K562 (cell line): ENCODE data around the gene GMIP.

Experiments used
- CEBPZ ChIP-seq: fragments of 150-350 bp; IDR thresholded peaks from 2 replicates; pipeline ENCODE4 v1.6.1; 2014; ENCODE audit warnings: low read depth, mild to moderate bottlenecking, low read length, borderline replicate concordance
- CHD1 ChIP-seq: fragments of 200-600 bp; sonication (generic); IDR thresholded peaks from one replicate; pipeline ENCODE4 v1.6.1; 2012; ENCODE audit warnings: mild to moderate bottlenecking, moderate library complexity, low read length, inconsistent platforms
- CTCF ChIP-seq, 3 experiments: IDR thresholded peaks in 2 of 3; conservative IDR thresholded peaks in 1 of 3; 2 replicates each; pipeline ENCODE4 v1.5.1; 2011 to 2012; ENCODE audit warnings: low read length in 3 of 3, mild to moderate bottlenecking in 3 of 3, control low read depth in 2 of 3, improper control_type of control experiment in 1 of 3, inconsistent platforms in 1 of 3, low read depth in 1 of 3, mixed read lengths in 1 of 3, moderate library complexity in 1 of 3; ENCODE audit not compliant: insufficient read depth in 2 of 3
- MAX ChIP-seq: sonication (generic); formaldehyde crosslinking; IDR thresholded peaks from 2 replicates; pipeline ENCODE4 v1.9.0; 2022; ENCODE audit warnings: mild to moderate bottlenecking, missing genetic modification reagents
- PURB ChIP-seq: sonication (generic); formaldehyde crosslinking; IDR thresholded peaks from 2 replicates; pipeline ENCODE4 v1.9.0; 2021; ENCODE audit warnings: low read depth, mild to moderate bottlenecking, missing genetic modification reagents
- RFX1 ChIP-seq: fragments of 450-650 bp; IDR thresholded peaks from 2 replicates; pipeline ENCODE4 v1.6.1; 2016; ENCODE audit warnings: mild to moderate bottlenecking, moderate library complexity
- SP1 ChIP-seq: sonication (generic); formaldehyde crosslinking; IDR thresholded peaks from 2 replicates; pipeline ENCODE4 v1.8.1; 2022; ENCODE audit warnings: mild to moderate bottlenecking, missing genetic modification reagents
- TARDBP ChIP-seq: fragments of 450-650 bp; IDR thresholded peaks from 2 replicates; pipeline ENCODE4 v1.6.1; 2016
- TCFL5 ChIP-seq: fragments of 250-450 bp; sonication (Bioruptor Pico); conservative IDR thresholded peaks from 2 replicates; pipeline ENCODE4 v1.6.1; 2021; ENCODE audit warnings: mild to moderate bottlenecking, moderate library complexity, matching md5 sums
- YY1 ChIP-seq, 3 experiments: IDR thresholded peaks; 2 replicates each; pipeline ENCODE4 v1.6.1; 2011; ENCODE audit warnings: low read length in 2 of 3, mild to moderate bottlenecking in 2 of 3, moderate library complexity in 2 of 3, borderline replicate concordance in 1 of 3, control low read depth in 1 of 3, low read depth in 1 of 3; ENCODE audit not compliant: insufficient read depth in 3 of 3, insufficient replicate concordance in 2 of 3, control insufficient read depth in 1 of 3, insufficient read length in 1 of 3; ENCODE audit errors: extremely low read depth in 1 of 3
- ZBTB49 ChIP-seq: sonication (generic); formaldehyde crosslinking; IDR thresholded peaks from 2 replicates; pipeline ENCODE4 v1.8.0; 2022; ENCODE audit warnings: missing genetic modification reagents, mild to moderate bottlenecking, borderline replicate concordance
- ZNF282 ChIP-seq: sonication (generic); formaldehyde crosslinking; IDR thresholded peaks from 2 replicates; pipeline ENCODE4 v1.8.1; 2023; ENCODE audit warnings: missing genetic modification reagents
- TF ChIP-seq, protein P1 (sequence below): sonication (generic); formaldehyde crosslinking; IDR thresholded peaks from 2 replicates; pipeline ENCODE4 v1.8.1; 2022; ENCODE audit warnings: missing genetic modification reagents

DNA sequence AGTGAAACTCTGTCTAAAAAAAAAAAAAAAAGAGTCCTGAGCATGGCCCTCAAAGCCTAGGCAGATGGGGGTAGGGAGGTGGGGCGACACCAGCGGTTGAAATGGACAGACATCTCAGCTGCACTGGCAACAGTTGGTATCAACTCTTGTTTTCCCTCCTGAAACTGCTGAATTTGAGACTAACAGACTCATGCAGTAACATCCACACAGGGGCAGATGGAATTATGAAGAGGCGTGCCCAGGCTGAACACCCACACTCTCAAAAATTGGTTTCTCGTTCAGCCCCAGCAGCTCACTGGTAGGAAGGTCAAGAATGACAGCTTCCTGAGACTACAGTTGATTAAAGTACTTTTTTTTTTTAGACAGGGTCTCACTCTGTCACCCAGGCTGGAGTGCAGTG lies 49.1 kb downstream of the GMIP start:
- TF ChIP-seq RFX1 (no peak), TCFL5 (no peak), SP1 (CRISPR knock-in tag) (no peak), CTCF (IDR thresholded peaks at IDR 0.05 in 2 of 3, conservative IDR thresholded peaks at IDR 0.05 in 1 of 3; ENCODE audit: insufficient read depth in 2 of 3, low read depth in 1 of 3, low read length in 3 of 3) (no peak), YY1 (IDR thresholded peaks at IDR 0.05; ENCODE audit: borderline replicate concordance in 1 of 3, control insufficient read depth in 1 of 3, extremely low read depth in 1 of 3, insufficient read depth in 3 of 3, insufficient read length in 1 of 3, insufficient replicate concordance in 2 of 3, low read depth in 1 of 3, low read length in 2 of 3) (no peak), ZNF282 (CRISPR knock-in tag) (no peak), TARDBP (no peak), CEBPZ (no peak), MAX (CRISPR knock-in tag) (no peak), CHD1 (no peak), ZBTB49 (no peak), PURB (CRISPR knock-in tag) (no peak)
- TF ChIP-seq, protein P1, sequence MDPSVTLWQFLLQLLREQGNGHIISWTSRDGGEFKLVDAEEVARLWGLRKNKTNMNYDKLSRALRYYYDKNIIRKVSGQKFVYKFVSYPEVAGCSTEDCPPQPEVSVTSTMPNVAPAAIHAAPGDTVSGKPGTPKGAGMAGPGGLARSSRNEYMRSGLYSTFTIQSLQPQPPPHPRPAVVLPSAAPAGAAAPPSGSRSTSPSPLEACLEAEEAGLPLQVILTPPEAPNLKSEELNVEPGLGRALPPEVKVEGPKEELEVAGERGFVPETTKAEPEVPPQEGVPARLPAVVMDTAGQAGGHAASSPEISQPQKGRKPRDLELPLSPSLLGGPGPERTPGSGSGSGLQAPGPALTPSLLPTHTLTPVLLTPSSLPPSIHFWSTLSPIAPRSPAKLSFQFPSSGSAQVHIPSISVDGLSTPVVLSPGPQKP = no peak
